ENCODE results near the gene KCNK4.

The KCNK4 gene

DNA sequence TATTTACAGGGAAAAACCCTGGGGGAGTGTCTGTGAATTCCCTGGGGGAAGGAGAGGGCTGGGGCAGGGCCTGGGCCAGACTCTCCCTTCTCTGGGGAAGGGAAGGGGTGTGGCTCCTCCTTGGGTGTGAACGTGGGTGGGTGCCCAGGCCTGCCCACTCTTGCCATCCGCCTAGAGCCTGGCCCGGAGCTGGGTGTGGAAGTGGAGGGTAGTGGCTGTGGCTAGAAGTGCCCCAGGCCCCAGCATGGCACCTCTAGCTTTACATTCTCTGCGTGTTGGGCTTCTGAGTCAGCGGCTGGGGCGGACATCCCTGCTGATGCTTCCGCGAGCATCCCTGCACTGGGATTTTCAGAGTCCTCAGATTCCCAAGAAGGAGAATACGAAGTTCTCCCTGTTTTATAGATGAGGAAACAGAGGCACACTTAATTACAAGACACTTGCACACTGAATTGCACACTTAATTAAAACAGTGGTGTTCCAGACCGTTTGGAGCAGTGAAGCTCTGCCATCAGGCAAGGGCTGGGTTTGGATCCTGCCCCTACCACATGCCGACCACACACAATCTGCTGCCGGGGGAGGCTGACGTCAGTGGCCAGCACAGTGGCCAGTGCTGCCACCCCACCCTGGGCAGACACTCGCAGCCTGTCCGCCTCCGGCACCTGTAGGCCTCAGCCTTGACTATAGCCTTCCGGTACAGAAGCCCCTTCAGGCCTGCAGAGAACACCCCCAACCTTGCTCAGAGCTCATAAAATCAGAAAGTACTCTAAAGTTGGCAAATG, 14.3 kb upstream of the KCNK4 start:
- no peaks in the 10 kb centered on the region for H3K9me3 ChIP-seq (ENCODE audit: control insufficient read depth in 1 of 2, low read length in 2 of 2)
- peaks cover 5 to 36% of the 10 kb centered on the region in 2 donors for H3K36me3 ChIP-seq (ENCODE audit: control insufficient read depth in 1 of 2, insufficient read depth in 2 of 2, low read length in 2 of 2)
- no peak overlapping the region for H3K27ac ChIP-seq (ENCODE audit: low read length)
- H3K27me3 ChIP-seq (ENCODE audit: low read depth, low read length) = no peaks in the 10 kb centered on the region
- H3K4me3 ChIP-seq (ENCODE audit: low read depth in 1 of 2, low read length in 2 of 2) = no peak overlapping the region
- peaks cover 0 to 7% of the 10 kb centered on the region in 2 donors for H3K4me1 ChIP-seq (ENCODE audit: control insufficient read depth in 1 of 2, insufficient read depth in 2 of 2, low read length in 2 of 2)

DNA sequence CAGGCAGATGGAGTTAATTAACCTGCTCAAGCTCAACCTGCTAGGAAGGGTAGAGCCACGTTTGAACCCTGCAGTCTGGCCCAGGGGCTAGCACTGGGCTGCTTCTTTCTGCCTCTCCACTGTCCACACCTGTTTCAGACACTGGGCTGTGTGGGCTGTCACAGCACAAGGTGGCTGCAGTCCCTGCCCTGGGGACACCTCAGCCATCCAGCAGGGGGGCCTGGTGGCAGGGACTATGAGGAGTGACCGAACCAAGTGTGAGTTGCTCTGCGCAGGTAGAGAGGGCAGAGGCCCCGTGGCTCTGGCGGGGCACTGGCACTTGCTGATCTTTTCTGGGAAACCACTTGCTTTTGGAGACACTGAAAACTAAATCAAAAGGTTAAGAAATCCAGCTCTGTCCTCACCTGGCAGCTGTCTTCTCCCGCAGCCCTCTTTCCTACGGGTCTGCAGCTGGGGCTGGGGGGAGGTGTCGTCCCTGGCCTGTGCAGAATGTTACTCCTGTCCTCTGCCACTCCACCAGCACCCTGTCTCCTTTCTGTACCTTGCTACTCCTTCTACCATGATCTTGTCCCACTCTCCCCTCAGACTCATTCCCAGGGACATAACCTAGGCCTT, 12.4 kb upstream of the KCNK4 start:
- Histone ChIP-seq H3K9me3 (ENCODE audit: control insufficient read depth in 1 of 2, low read length in 2 of 2) (no peaks in the 10 kb centered on the region), H3K36me3 (ENCODE audit: control insufficient read depth in 1 of 2, insufficient read depth in 2 of 2, low read length in 2 of 2) (peaks cover 5 to 43% of the 10 kb centered on the region in 2 donors), H3K4me1 (ENCODE audit: control insufficient read depth in 1 of 2, insufficient read depth in 2 of 2, low read length in 2 of 2) (peaks cover 0 to 9% of the 10 kb centered on the region in 2 donors), H3K27me3 (ENCODE audit: low read depth, low read length) (no peaks in the 10 kb centered on the region), H3K27ac (ENCODE audit: low read length) (no peak overlapping the region), H3K4me3 (ENCODE audit: low read depth in 1 of 2, low read length in 2 of 2) (no peak overlapping the region)

DNA sequence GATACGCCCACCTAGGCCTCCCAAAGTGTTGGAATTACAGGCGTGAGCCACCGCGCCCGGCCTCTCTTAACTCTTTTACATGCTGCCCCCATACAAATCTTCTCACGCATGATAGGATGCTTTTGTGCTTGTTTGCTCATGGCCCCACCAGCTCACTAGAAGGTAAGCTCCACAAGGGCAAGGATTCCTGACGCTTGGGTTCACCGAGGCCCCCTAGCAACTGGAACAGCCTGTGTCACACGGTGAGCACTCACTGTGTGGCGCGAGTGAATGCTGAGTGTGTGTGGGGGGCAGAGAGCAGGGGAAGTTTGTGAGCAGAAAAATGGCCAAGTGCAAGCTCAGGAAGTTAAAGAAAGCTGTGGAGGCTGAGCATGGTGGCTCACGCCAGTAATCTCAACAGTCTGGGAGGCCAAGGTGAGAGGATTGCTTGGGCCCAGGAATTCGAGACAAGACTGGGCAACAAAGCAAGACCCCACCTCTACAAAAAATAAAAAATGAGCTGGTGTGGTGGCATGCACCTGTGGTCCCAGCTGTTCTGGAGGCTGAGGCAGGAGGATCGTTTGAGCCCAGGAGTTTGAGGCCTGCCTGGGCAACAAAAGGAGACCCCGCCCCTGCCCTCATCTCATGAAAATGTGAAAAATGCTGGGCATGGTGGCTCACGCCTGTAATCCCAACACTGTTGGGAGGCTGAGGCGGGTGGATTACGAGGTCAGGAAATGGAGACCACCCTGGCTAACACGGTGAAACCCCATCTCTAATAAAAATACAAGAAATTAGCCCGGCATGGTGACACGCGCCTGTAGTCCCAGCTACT, 8.9 kb upstream of the KCNK4 start:
- no peaks in the 10 kb centered on the region for H3K27me3 ChIP-seq (ENCODE audit: low read depth, low read length)
- H3K4me1 ChIP-seq (ENCODE audit: control insufficient read depth in 1 of 2, insufficient read depth in 2 of 2, low read length in 2 of 2) = peaks cover 4 to 26% of the 10 kb centered on the region in 2 donors
- H3K9me3 ChIP-seq (ENCODE audit: control insufficient read depth in 1 of 2, low read length in 2 of 2) = no peaks in the 10 kb centered on the region
- H3K4me3 ChIP-seq (ENCODE audit: low read depth in 1 of 2, low read length in 2 of 2) = no peak overlapping the region
- H3K36me3 ChIP-seq (ENCODE audit: control insufficient read depth in 1 of 2, insufficient read depth in 2 of 2, low read length in 2 of 2) = peaks cover 5 to 24% of the 10 kb centered on the region in 2 donors
- H3K27ac ChIP-seq (ENCODE audit: low read length) = no peak overlapping the region

DNA sequence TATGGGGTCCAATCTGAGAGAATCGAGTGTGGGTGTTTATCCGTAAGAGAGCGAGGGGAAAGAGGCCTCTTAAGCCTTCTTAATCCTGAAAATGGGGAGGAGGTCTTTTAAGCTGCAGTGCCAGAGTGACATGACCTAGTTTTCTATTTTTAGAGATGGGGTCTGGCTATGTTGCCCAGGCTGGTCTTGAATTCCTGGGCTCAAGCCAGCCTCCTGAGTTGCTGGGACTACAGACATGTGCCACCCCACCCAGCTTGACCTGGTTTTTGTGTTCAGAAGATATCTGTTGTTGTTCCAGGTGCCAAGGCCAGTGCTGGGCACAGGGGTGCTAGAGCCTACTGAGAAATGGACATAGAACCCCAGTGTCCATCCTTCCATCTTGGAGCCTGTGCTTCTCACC, 8.0 kb upstream of the KCNK4 start:
- H3K4me1 ChIP-seq (ENCODE audit: control insufficient read depth in 1 of 2, insufficient read depth in 2 of 2, low read length in 2 of 2) = peaks cover 4 to 26% of the 10 kb centered on the region in 2 donors
- H3K36me3 ChIP-seq (ENCODE audit: control insufficient read depth in 1 of 2, insufficient read depth in 2 of 2, low read length in 2 of 2) = peaks cover 5 to 16% of the 10 kb centered on the region in 2 donors
- H3K9me3 ChIP-seq (ENCODE audit: control insufficient read depth in 1 of 2, low read length in 2 of 2) = no peaks in the 10 kb centered on the region
- peak overlapping the region in 1 of 2 donors; percentile 95 for H3K4me3 ChIP-seq (ENCODE audit: low read depth in 1 of 2, low read length in 2 of 2)
- no peak overlapping the region for H3K27ac ChIP-seq (ENCODE audit: low read length)
- H3K27me3 ChIP-seq (ENCODE audit: low read depth, low read length) = no peaks in the 10 kb centered on the region

DNA sequence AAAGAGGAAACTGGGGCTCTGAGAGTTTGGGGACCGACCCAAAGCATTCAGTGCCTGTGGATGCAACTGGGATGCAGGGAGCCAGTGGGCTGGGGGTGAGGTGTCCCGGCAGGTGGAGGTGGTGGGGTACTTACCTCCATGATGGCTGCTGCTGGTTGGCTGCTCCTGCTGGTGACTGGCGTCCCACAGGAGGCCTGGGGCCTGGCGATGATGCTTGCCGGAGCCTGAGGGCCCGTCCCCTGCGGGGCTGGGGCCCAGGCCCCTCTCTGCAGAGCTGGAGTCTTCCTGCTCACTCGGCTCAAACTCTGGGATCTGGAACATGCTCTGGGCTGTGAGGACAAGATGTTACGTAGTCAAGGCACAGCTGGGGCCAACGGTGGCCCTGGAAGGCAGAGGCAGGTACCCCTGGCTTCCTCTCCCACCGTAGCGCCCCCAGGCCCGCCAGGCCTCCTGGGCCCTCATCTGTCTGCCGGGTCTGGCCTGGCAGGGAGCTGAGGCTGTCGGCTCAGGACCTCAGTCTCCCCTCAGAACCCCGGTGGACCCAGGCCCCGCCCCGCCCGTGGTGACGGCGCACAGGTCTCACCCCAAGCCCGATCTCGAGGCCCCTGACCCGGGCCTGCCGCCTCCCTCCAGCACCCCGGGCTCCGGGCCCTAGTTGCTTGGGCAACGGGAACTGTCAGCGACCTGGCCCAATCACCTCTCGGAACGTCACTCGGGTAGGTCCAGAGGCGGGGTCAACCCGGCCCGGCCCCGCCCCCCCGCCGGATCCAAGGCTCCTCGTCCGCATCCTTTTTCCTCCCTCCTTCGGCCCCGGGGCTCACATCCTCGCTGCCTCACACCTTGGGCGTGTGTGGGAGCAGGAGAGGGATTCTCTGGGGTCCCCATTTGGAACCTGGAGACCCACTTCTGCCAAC, 6.8 kb upstream of the KCNK4 start, which contains the start of gene BAD:
TSS of gene BAD (minus strand) at position 618 of the 914 bp plus-strand sequence. CDS start at position 321, 297 bp downstream.
- Histone ChIP-seq H3K4me3 (ENCODE audit: low read depth in 1 of 2, low read length in 2 of 2) (peak within 1 kb of the TSS; percentile 90 to 95), H3K36me3 (ENCODE audit: control insufficient read depth in 1 of 2, insufficient read depth in 2 of 2, low read length in 2 of 2) (peaks cover 0 to 7% of the 10 kb centered on the region in 2 donors), H3K27ac (ENCODE audit: low read length) (peak within 1 kb of the TSS; percentile 91), H3K9me3 (ENCODE audit: control insufficient read depth in 1 of 2, low read length in 2 of 2) (no peaks in the 10 kb centered on the region), H3K4me1 (ENCODE audit: control insufficient read depth in 1 of 2, insufficient read depth in 2 of 2, low read length in 2 of 2) (peaks cover 4 to 26% of the 10 kb centered on the region in 2 donors), H3K27me3 (ENCODE audit: low read depth, low read length) (no peaks in the 10 kb centered on the region)

DNA sequence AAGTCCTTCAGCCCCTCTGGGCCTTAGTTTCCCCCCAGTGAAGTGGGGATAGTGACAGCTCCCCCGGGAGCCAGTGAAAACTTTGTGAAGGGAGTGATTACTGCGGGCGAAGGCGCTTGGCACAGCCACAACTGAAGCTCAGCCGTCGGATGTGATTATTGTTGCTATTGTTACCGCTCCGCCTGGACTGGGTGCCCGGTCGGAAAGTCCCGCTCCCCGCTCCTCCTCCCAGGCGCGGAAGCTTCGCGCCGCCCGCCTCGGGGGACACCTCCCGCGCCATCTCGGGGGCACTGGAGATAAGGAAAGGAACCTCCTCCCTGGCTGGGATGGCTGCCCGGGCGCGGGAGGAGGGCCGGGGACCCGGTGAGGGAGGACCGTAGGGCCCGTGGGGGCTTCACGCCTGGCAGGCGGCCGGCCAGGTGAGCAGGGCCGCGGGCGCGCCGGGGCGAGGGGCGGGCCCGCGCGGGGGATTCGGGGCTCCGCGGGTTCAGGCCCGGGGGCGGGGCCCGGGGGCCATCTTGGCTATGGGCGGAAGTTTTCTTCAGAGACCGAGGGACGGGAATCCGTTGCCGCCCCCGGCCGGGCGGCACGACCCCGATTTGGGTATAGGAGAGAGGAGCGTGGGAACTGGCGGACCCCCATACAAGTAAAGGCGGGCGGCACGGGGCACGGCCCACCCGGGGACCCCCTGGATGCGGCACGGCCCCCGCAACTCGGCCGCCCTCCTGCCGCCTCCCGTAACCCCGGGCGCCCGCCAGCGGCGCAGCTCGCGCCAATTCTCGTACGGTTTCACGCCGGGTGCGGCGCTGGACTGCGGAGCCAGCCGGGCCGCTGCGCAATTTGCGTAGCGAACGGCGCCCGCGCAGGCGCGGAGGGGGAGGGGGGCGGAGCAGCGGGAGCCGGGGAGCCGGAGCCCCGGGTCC, 5.9 kb upstream of the KCNK4 start, which contains the start of gene GPR137:
TSS of gene GPR137 (plus strand) at position 887 of the 923 bp plus-strand sequence. CDS start 677 bp downstream, outside the sequence.
- H3K36me3 ChIP-seq (ENCODE audit: control insufficient read depth in 1 of 2, insufficient read depth in 2 of 2, low read length in 2 of 2) = peaks cover 0 to 7% of the 10 kb centered on the region in 2 donors
- peak within 1 kb of the TSS; percentile 91 for H3K27ac ChIP-seq (ENCODE audit: low read length)
- H3K9me3 ChIP-seq (ENCODE audit: control insufficient read depth in 1 of 2, low read length in 2 of 2) = no peaks in the 10 kb centered on the region
- H3K4me3 ChIP-seq (ENCODE audit: low read depth in 1 of 2, low read length in 2 of 2) = peak within 1 kb of the TSS; percentile 90 to 95
- peaks cover 4 to 26% of the 10 kb centered on the region in 2 donors for H3K4me1 ChIP-seq (ENCODE audit: control insufficient read depth in 1 of 2, insufficient read depth in 2 of 2, low read length in 2 of 2)
- peaks cover 3% of the 10 kb centered on the region for H3K27me3 ChIP-seq (ENCODE audit: low read depth, low read length)

DNA sequence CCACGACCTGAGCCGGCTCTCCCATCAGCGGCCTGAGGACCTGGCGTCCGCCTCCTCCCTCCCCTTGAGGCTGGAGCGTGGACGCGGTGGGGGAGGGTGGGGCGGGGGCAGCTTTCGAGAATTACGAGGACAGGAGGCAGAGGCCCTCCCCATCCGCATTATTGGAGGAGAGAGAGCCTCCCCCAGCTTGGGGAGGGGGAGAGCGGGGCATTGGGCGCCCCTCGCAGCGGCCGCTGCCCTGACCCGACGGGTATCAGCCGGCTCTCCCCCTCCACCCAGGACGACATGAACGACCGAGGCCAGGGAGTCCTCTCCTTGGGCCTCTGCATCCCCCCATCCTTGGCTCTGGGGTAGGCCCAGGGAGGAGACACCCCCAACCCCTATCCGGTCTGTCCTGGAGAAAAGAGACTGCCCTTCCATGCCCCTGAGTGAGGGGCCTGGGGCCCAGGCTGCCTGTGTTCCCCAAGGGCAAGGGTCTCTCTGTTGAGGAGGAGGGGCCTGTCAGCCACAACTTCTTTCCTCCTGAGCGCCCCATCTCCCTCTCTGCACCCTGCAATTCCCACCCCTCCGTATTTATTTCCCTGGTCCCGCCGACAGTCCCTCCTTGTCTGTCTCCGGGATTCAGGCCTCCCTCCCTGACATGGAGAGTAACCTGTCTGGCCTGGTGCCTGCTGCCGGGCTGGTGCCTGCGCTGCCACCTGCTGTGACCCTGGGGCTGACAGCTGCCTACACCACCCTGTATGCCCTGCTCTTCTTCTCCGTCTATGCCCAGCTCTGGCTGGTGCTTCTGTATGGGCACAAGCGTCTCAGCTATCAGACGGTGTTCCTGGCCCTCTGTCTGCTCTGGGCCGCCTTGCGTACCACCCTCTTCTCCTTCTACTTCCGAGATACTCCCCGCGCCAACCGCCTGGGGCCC, 5.0 kb upstream of the KCNK4 start:
- no peak overlapping the region for H3K27ac ChIP-seq (ENCODE audit: low read length)
- H3K36me3 ChIP-seq (ENCODE audit: control insufficient read depth in 1 of 2, insufficient read depth in 2 of 2, low read length in 2 of 2) = peaks cover 0 to 7% of the 10 kb centered on the region in 2 donors
- peaks cover 4 to 26% of the 10 kb centered on the region in 2 donors for H3K4me1 ChIP-seq (ENCODE audit: control insufficient read depth in 1 of 2, insufficient read depth in 2 of 2, low read length in 2 of 2)
- peak overlapping the region; percentile 48 to 95 for H3K4me3 ChIP-seq (ENCODE audit: low read depth in 1 of 2, low read length in 2 of 2)
- peaks cover 12% of the 10 kb centered on the region for H3K27me3 ChIP-seq (ENCODE audit: low read depth, low read length)
- H3K9me3 ChIP-seq (ENCODE audit: control insufficient read depth in 1 of 2, low read length in 2 of 2) = no peaks in the 10 kb centered on the region

DNA sequence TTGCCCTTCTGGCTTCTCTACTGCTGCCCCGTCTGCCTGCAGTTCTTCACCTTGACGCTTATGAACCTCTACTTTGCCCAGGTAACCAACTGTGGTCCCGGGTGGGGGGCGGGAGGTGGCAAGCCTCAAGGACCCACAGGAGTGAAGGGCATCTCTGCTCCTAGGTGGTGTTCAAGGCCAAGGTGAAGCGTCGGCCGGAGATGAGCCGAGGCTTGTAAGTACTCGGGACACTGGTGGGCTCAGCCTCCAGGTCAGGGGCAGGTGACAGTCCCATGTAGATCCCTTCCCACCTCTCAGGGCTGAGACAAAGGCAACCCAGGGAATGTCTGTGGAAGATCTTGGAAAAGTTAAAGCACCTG, 4.3 kb upstream of the KCNK4 start:
- Histone ChIP-seq H3K27me3 (ENCODE audit: low read depth, low read length) (peaks cover 14% of the 10 kb centered on the region), H3K36me3 (ENCODE audit: control insufficient read depth in 1 of 2, insufficient read depth in 2 of 2, low read length in 2 of 2) (peaks cover 0 to 7% of the 10 kb centered on the region in 2 donors), H3K9me3 (ENCODE audit: control insufficient read depth in 1 of 2, low read length in 2 of 2) (no peaks in the 10 kb centered on the region), H3K27ac (ENCODE audit: low read length) (no peak overlapping the region), H3K4me3 (ENCODE audit: low read depth in 1 of 2, low read length in 2 of 2) (no peak overlapping the region), H3K4me1 (ENCODE audit: control insufficient read depth in 1 of 2, insufficient read depth in 2 of 2, low read length in 2 of 2) (peaks cover 4 to 32% of the 10 kb centered on the region in 2 donors)

DNA sequence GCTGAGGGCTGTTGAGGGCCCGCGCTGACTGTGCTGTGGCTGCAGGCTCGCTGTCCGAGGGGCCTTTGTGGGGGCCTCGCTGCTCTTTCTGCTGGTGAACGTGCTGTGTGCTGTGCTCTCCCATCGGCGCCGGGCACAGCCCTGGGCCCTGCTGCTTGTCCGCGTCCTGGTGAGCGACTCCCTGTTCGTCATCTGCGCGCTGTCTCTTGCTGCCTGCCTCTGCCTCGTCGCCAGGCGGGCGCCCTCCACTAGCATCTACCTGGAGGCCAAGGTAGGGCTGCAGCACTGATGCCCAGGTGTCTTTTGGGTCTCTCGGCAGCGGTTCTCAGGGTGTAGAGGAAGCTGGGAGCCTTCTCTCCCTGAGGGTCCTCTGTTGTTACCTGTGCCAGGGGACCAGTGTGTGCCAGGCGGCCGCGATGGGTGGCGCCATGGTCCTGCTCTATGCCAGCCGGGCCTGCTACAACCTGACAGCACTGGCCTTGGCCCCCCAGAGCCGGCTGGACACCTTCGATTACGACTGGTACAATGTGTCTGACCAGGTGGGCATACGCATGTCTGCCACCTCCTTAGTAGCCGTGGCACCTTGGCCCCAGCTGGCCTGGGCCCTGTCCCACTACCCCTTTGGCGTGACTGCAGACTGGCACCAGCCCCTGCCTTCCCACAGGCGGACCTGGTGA, 3.3 kb upstream of the KCNK4 start:
- H3K4me1 ChIP-seq (ENCODE audit: control insufficient read depth in 1 of 2, insufficient read depth in 2 of 2, low read length in 2 of 2) = peaks cover 4 to 42% of the 10 kb centered on the region in 2 donors
- H3K27ac ChIP-seq (ENCODE audit: low read length) = no peak overlapping the region
- H3K27me3 ChIP-seq (ENCODE audit: low read depth, low read length) = peaks cover 22% of the 10 kb centered on the region
- H3K9me3 ChIP-seq (ENCODE audit: control insufficient read depth in 1 of 2, low read length in 2 of 2) = no peaks in the 10 kb centered on the region
- no peaks in the 10 kb centered on the region for H3K36me3 ChIP-seq (ENCODE audit: control insufficient read depth in 1 of 2, insufficient read depth in 2 of 2, low read length in 2 of 2)
- H3K4me3 ChIP-seq (ENCODE audit: low read depth in 1 of 2, low read length in 2 of 2) = no peak overlapping the region
